Stimulated activated CD8-positive, alpha-beta memory T cell treated with anti-CD3 and anti-CD28 coated beads, Interleukin-12 subunit alpha, Interleukin-12 subunit beta, amount 100 ng/mL, for 4 hours (primary cell): ENCODE data around the gene PKP1.

Experiments
- DNase-seq: peaks from one replicate; pipeline ENCODE4 v3.0.0-alpha.2; 2020; ENCODE audit warnings: low read depth

The PKP1 gene

DNA sequence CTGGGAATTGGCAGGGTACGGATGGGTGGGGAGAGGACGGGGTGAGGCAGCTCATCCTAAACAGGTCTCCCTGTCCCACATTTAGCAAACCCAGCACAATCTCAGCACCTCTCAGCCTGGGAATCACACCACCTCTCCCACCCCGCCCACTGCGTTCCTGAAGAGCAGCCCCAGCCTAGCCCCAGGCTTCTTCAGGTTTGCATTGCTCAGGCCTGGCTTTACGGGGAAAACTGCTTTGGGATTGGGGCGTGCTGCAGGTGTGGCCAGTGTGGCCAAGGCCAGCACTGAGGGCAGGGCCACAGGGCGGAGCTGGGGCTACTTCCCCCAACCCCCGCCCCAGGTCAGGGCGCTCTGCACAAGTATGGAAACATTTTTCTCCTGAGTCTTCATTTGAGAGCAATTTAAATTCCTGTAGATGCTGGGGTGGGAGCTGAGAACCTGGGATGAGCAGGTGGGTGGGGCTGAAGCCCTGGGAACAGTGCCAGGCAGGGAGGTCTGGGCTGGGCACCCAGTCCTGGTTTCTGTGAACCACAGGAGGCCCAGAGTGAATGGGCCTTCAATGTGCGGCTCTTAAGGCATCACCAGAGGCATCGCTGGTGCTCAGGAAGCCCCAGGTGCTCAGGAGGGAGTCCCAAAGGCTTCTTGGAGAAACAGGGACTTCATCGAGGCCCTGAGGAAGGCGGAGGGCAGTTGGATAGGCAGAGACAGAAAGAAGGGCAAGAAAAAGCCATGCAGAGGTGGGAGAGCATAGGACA is 70.1 kb downstream of the PKP1 start:
- no peak for DNase-seq

DNA sequence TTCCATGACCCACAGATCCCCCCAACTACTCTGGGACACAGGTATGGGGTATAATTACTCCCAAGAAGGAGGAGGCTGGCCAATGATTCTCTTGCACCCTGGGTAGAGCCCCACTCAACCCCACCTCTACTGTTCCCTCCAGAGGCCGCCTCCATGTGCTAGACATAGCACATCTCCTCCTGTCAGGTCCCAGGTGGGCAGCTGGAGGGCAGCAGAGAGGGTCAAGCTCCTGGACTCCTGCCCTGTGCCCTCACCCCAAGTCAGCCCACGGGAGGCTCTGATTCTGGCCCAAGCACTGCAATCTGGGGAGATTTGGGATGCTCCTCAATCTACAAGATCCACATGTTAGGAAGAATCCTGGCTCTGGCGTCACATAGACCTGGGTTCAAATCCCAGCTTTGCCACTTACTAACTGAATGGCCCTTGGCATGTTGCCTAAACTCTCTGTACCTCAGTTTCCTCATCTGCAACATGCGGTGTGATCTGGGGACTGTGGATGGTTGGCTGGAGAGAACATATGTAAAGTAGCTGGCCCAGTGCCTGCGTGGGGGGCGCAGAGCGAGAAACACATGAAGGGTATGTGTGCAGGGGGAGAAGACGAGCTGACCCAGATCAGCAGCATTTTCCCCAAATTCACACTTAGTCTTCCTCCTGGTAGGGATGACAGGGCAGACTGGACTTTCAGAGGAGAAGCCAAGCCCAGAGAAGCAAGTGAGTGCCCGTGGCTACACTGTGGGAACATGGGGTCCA is 71.0 kb downstream of the PKP1 start:
- DNase-seq = no peak

DNA sequence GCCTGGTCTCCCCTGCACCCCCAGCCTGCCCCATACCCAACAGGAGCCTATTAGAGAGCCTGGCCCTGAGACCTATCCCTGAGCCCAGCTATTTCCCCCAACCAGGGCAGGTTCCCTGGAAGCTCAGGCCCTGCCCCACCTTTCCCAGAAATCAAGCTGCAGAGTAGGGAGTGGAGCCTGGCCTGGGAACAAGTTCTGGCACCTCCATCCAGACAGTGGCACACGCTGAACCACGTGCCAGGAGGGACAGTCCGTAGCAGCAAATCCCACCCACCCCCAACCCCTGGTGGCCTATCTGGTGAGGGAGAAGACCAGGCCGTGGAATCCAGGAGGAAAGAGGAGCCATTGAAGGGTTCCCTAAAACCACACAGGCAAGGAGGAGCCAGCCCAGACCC is 71.6 kb downstream of the PKP1 start:
- no peak for DNase-seq

DNA sequence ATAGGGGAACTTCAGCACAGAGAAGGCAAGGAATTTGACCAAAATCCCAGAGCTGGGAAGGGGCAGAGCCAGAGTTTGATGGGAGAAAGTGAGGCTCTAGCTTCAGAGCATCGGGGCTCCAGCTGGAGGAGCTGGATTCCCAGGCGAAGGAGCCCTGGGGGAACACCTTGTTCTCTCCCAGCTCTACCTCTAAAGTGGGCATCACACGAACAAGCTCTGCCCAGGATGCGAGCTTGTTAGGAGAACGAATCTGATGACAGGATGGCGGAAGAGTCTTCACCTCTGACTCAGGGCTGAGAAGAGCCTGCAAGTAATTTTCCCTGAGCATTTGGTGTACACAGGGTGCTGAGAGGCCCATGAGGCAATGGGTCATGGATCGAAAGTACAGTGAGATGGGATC is 72.2 kb downstream of the PKP1 start:
- no peak for DNase-seq

DNA sequence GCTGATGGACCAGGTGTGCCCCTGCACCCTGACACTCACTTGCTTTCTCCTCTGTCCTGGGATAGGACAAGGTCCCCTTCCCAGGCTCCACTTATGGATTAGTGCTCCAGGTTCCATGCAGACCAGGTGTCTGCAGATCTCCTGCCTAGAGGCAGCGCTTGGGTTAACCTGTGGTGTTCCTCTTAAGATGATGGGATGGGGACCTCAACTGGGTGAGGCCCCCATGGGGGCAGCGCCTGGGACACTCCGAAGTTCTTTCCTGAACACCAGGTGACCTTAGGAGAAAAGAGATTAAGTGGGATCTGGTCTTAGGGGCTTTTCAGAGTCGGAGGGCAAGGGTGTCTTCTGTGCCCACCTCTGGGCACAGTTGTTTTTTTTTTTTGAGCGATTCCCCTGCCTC is 72.9 kb downstream of the PKP1 start:
- no peak for DNase-seq

DNA sequence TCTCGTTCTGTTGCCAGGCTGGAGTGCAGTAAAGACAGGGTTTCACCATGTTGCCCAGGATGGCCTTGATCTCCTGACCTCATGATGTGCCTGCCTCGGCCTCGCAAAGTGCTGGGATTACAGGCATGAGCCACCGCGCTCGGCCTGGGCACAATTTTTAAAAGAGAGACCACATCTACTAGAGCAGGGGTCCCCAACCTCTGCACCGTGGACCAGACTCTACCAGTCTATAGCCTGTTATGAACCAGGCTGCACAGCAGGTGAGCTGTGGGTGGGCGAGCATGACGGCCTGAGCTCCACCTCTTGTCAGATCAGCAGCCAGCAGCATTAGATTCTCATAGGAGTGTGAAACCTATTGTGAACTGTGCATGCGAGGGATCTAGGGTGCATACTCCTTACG is 73.4 kb downstream of the PKP1 start:
- no peak for DNase-seq

DNA sequence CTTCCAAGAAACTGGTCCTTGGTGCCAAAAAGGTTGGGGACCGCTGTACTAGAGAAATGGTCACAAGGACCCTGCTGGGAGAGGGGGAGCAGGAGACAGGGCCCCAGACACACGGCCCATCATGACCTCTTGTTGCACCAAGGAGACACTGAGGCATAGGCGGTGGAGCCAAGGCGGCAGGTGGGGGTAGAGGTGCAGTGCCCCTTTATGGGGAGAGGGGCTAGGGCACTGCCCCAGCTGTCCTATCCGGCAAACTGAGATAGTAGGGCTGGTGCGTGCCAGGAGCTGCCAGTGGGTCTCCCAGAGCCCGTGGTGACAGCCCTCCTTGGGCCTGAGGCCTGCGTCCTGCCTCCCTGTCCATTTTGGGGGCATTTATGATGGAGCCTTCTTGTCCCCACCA is 73.9 kb downstream of the PKP1 start:
- no peak for DNase-seq

DNA sequence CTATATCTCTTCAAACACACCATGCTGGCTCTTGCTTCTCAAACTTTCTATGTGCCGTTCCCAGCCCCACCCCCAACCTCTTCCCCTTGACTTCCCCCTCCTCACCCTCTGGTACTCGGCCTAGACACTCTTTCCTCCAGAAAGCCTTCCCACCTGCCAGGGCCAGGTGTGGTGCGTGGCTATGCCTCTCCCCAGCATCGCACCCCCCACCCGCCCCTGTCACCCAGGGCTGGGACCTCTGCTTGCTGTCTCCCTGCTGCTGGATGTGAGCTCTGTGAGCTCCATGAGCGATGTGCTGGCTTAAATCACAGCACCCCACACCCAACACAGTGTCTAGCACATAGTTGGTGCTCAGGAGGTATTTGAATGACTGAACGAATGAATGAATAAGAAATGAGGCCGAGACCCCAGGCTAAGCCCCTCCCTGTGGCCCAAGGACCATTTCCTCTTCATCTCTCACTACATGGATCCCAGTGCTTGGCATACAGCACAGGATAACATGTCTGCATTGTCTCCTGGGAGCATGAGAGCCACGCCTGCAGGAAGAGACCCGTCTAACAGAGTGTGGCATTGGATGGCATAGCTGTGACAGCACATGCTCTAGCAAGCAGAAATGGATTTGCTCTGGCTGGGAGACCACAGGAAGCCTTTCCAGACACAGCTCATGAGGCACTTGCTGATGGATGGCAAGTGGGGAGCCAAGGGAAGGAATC is 74.5 kb downstream of the PKP1 start:
- DNase-seq = no peak

DNA sequence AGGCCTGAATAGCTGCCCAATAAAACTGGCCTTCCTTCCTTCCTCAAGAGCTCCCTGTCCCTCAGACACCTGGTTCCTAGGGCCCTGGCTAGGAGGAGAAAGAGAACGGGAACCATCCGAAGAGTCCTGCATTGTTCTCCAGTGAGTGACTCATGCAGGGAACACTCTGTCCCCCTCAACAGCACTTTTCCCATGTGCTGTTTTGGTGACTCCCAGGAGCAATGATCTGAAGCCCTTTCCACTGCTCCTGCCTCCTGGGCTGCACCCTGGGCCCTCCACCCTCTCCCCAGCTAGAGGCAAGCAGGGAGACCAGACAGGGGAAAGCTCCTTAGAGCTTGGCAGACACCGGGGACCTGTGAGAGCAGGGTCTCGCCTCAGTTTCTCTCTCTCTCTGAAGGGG is 75.3 kb downstream of the PKP1 start:
- no peak for DNase-seq

DNA sequence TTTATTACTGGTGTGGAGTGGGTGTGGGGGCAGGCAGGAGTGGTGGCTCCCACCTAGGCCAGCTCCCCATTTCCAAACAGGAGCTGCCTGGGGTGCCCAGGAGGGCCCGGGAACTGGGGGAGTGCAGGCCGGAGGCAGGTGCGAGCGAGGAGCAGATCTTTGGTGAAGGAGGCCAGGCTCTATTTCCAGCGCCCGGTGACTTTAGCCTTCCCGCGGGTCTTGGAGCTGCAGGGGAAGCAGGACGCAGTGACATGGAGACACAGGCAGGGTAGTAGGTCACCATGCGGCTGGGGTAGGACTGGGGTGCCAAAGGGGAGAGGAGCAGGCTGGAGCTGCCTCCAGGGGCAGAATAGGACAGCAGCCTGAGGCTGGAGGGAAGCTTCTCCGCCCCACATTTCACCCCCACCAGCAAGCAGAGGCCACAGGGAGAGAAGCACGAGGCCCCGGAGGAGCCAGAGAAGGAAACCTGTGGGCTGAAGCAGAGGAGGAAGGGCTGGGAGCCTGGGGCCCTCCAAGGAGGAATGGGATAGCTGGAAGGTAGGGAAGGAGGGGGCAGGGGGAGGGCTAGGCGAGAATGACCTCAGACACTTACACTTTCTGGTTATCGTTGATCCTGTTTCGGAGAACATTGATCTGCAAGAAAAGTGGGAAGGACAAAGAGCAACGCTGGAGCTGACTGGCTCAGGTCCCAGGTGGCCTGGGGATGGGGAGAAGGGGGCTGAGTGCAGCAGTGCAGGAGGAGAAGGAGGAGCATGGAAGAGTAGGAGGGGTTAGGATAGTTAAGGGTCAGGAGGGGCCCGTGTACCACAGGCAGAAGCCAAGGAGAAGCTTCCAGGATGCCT is 75.9 kb downstream of the PKP1 start:
- DNase-seq = no peak

DNA sequence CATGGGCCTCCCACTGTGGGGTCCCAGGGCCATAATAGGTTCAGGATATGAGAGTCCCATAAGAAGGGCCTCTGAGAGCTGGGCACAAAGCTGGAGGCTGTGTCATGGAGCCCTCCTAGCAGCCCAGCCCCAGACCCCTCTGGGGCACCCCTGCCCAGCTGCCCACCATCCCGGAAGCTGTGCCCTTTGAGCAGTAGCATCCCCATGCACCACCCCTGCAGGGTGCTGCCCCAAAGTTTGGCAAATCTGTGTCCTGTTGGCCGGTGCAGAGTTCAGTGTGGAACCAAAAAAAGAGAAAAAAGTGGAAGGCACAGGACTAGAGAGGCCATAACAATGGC is 76.5 kb downstream of the PKP1 start:
- no peak for DNase-seq

DNA sequence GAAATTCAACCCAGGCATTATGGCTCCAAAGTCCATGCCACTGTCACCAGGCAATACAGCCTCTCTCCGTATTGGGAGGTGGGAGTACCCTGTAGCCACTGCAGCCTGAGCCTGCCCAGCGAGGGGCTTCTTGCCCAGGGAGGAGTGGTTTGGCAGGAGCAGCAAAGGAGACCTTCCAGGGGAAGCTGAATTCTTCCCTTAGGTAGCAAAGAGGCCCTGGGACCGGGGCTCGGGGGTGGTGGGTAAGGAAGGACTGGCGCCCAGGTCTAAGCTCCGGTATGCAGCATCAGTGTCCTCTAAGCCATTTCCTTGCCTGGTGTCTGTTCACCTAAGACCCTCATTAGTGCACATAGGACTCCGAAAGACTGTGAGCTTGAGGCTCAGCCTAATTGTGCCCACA is 77.2 kb downstream of the PKP1 start:
- DNase-seq = no peak

DNA sequence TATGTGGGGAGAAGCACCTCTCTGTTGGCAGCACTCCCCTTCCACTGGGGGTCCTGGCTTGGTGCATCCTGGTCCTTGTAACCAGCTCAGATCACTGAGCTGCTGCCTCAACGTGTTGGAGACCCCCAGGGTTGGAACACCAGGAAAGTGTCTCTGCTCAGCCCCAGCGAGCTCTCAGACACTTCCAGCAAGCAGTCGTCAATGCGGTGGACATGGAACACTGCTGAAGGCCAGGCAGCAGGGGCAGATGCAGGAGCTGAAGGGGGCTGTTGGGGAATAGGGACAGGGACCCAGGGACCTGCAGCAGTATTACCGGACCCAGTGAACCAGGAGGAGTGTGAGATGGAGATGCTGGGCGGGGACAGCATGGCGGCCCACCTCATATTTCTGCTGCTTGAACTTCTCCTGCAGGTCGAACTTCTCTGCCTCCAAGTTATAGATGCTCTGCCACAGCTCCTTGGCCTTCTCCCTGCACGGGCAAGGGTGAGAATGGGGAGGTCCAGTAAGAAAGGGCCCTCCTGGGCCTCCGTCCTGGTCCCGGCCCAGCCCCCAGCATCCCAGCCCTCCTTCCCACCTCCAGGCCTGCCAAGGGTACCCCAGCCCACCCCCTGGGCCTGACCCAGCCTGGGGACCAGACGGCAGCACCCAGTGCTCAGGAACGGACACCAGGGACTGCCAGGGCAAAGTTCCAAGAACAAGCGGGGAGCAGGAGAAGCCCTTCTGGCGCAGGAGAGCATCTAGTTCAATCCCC is 77.8 kb downstream of the PKP1 start:
- no peak for DNase-seq

DNA sequence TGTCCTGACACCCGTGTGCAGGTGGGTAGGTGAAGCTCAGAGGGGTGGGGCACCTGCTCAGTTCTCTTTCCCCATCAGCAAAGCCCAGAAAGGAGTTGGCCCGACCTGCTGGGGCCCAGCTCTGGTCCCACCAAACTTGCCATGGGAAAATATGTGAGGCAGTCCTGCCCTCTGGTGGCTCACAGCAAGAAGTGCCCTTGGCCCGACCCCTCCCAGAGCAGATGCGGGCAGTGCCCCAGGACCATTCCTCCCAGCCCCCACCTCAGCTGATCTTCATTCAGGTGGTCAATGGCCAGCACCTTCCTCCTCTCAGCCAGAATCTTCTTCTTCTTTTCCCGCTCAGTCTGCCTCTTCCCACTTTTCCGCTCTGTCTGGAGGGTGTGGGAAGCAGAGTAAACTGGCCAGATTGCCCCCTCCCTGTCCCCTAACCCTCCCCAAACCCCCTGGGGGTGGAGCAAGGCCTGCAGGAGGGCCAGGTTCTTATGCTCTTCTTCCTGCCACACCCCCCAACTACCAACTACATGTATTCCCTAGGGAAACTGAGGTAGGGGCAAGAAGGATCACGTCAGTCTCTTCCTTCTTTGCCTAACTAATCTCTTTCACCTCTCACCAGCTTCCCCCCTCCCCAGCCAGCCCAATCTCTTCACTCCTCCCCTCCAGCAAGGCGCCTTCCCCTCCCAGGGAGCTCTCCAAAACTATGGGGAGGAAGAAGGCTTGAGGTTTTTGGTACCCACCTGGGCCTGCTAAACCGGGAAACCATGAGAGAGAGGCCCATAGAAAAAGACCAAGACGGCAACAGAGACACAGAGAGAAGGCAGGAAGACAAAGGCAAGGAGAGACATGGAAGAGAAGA is 78.6 kb downstream of the PKP1 start:
- no peak for DNase-seq

DNA sequence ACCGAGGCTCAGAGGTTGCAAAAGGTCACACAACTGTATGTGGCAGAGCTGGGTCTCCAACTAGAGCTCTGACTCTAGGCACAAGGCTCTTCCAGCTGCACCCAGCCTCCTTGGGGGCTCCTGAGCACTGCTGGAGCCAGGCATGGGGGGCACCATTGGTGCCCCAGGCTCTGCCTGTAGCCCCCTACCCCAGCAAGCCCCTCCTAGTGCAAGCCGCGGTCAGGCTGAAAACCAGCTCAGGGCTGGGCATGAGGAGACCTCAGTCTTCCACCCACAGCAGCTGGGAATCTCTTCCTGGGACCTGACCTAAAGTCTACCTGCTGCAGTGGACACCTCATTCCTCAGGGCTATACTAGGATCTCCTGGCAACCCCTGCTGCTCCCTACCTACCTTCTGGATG is 79.6 kb downstream of the PKP1 start:
- no peak for DNase-seq

DNA sequence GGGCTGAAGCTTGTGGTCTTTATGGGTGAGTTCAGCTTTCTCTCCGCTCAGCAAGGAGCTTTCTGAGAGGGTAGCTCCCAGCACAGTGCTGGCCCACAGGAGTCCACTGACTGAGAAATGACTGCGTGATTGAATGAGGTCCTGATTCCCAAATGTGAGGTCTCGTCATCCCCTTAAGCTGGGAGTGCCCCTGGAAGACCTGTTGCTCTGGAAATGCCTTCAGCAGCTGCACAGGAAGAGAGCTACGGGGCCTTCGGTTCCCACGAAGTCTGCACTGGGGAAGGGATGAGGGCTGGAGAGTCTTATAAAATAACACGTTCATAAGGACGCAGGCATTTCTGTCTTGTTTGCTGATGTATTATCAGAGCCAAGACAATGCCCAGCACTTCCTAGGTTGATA is 80.2 kb downstream of the PKP1 start:
- no peak for DNase-seq

DNA sequence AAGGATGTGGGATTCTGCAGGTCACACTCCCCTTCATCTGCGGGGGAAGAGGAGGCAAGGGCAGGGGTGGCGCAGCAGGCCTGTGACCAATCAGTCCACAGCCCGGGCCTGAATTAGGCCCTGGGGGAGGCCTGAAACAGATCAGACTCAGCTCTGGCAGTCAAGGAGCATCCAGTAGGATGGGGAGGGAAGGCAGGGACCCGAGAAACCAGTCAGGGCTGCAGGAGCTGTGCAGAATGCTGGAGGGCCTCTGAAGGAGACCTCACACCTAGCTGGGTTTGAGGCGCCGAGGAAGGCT is 81.5 kb downstream of the PKP1 start:
- DNase-seq = no peak

DNA sequence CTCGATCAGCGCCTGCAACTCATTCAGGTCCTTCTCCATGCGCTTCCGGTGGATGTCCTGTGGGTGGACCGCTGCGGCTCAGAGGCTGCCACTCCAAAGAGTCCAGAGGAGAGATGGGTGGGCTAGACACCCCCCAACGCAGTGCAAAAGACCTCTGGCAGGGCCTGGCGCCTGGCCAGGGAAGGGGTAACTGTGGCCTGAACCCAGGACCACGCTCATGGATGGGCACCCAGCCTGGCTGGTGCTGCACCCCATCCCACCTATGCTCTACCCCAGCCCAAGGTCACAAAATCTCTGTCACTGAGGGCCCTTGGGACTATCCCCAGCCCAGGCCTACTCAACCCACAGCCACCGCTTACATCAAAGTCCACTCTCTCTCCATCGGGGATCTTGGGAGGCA is 81.9 kb downstream of the PKP1 start:
- no peak for DNase-seq

DNA sequence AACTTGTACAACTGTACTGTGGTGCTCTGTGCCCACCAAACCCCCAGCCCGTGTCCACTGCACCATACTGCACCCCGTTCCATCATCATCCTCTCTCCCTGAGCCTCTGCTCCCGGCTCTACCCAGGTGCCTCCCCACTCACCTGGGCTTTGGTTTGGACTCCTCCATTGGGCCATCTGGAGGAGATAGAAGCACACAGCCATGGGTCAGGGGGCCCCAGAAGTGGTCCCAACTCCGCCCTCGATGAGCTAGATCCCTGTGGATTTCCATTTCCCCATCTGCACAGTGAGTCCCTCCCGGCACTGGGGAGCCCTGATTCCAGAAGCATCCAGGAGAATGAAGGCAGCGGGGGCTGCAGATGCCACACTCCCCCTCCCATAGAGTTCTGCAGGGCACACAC is 83.4 kb downstream of the PKP1 start:
- no peak for DNase-seq

DNA sequence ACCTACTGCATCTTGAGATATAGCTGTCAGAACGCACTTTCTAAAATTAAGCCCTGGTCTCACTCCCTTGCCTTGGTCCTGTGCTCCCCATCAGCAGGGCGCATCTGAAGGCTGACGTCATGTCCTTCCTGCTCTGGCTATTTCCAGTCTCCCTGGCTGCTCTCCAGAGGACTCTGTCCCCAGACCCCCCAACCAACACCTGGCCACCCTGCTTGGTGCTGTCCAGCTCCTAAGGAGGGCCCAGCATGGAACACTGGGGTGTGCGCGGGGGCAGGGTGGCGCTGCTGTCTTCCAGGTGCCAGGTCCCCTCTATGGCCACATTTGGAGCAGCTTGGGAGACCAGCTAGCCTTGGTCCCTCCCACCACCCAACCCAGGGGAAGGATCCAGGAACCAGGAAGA is 85.9 kb downstream of the PKP1 start:
- no peak for DNase-seq

DNA sequence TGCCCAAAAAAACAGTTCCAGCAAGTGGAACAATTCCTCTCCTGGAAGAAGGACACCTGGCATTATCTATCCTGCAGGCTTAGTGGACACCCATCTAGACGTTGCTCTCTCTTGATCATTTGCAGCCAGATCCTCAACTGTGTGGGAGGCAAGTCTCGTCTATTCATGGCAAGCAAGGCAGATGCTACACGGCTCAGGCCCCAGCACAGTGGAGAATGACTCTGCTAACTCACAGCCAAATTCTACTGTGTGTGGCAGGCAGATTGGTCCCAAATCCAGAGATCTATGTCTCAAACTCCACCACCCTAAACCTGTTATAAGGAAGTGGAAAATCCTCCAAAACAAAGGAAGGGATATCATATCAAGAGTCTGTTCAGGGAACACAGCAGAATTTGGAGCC is 87.2 kb downstream of the PKP1 start:
- no peak for DNase-seq
